Adipose tissue (tissue), 3 donors: Measurements from ENCODE around the gene LRP1. TPM values are rescaled to one million over a fixed set of nuclear protein-coding genes. Genes with fewer than 3 reads are reported as not detected.

Source experiments
- H3K27ac ChIP-seq: one replicate; pipeline ENCODE4 v1.5.1; 2013; ENCODE audit warnings: low read depth, low read length
- WGBS, 3 donors: extraction: QIAGEN DNeasy Blood & Tissue Kit; methylation state at CpG; one replicate each; pipeline ENCODE4 v1.1.7; 2013; 5-methylcytosine and 5-hydroxymethylcytosine counted together
- polyA plus RNA-seq, 3 donors: library from polyadenylated mRNA; stranded (reverse); fragments of 200-250 nt; gene quantifications; one replicate each; pipeline ENCODE4 v1.2.3, GENCODE V29; 2013
- donor health status: healthy with polysubstance abuse.
- donor health status: Bipolar disorder and iron deficiency.
- donor health status: healthy.

The LRP1 gene
- polyA plus RNA-seq, 3 donors = 28.1 to 414 (median 116) TPM

DNA sequence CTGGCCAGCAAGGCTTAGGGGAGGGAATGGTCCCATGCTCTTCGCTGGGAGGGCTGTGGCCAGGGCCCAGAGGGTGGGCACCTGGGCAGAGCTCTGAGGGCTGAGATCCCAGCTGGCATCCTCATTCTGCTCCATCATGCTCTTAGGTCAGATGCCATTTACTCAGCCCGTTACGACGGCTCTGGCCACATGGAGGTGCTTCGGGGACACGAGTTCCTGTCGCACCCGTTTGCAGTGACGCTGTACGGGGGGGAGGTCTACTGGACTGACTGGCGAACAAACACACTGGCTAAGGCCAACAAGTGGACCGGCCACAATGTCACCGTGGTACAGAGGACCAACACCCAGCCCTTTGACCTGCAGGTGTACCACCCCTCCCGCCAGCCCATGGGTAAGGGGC is 49.9 kb downstream of the LRP1 start:
- WGBS, 3 donors = 82 to 86% (median 83%) methylated on average over 14 of the region's 14 CpGs
- no peak overlapping the region for H3K27ac ChIP-seq

DNA sequence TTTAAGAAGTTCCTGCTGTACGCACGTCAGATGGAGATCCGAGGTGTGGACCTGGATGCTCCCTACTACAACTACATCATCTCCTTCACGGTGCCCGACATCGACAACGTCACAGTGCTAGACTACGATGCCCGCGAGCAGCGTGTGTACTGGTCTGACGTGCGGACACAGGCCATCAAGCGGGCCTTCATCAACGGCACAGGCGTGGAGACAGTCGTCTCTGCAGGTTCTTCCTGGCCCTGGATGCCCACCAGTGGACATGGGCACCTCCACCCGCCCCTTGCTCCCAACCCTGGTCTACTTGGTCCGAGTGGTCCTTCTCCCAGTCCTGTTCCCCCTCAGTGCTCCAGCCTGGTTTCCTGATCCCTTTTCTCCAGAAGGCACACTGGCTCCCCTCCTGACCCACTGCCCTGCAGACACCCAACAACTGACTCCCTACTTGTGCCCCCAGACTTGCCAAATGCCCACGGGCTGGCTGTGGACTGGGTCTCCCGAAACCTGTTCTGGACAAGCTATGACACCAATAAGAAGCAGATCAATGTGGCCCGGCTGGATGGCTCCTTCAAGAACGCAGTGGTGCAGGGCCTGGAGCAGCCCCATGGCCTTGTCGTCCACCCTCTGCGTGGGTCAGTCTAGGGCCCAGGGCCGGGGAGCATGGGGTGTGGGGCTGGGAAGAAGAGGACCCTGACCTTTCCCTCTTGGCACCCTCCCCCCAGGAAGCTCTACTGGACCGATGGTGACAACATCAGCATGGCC is 51.2 kb downstream of the LRP1 start:
- no peak overlapping the region for H3K27ac ChIP-seq
- 87 to 94% (median 90%) methylated on average over 27 of the region's 27 CpGs for WGBS, 3 donors

DNA sequence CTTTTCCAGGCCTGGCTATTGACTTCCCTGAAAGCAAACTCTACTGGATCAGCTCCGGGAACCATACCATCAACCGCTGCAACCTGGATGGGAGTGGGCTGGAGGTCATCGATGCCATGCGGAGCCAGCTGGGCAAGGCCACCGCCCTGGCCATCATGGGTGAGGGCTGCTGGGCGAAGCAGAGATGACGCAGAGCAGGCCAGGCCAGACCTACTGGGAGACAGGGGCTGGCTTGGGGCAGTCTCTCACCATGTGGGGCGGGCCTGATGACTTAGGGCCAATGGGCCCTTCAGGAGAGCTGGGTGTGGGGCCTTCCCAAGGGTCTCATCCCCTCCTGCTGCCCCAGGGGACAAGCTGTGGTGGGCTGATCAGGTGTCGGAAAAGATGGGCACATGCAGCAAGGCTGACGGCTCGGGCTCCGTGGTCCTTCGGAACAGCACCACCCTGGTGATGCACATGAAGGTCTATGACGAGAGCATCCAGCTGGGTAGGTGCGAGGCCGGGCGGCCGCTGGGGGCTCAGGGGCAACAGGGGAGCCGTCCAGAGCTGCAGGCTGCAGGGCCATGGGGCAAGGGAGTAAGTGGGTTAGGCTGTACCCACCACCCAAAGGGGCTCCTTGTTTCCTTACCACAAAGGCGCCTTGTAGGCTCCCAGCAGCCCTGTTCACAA is 52.2 kb downstream of the LRP1 start:
- H3K27ac ChIP-seq = no peak overlapping the region
- 91 to 93% (median 91%) methylated on average over 20 of the region's 20 CpGs for WGBS, 3 donors

DNA sequence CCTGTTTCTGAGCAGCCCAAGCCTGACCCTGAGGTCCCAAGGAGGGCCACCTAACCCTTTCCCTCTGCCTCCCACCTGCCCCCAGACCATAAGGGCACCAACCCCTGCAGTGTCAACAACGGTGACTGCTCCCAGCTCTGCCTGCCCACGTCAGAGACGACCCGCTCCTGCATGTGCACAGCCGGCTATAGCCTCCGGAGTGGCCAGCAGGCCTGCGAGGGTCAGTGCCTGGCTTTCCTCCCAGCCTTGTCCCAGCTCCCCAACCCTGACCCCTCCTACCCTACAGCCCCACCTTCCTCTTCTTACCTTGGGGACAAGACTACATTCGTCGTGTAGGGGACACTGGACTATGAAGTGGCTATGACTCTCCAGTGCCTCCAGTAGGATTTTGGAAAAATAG is 52.8 kb downstream of the LRP1 start:
- H3K27ac ChIP-seq = no peak overlapping the region
- WGBS, 3 donors = 68 to 73% (median 73%) methylated on average over 9 of the region's 9 CpGs

DNA sequence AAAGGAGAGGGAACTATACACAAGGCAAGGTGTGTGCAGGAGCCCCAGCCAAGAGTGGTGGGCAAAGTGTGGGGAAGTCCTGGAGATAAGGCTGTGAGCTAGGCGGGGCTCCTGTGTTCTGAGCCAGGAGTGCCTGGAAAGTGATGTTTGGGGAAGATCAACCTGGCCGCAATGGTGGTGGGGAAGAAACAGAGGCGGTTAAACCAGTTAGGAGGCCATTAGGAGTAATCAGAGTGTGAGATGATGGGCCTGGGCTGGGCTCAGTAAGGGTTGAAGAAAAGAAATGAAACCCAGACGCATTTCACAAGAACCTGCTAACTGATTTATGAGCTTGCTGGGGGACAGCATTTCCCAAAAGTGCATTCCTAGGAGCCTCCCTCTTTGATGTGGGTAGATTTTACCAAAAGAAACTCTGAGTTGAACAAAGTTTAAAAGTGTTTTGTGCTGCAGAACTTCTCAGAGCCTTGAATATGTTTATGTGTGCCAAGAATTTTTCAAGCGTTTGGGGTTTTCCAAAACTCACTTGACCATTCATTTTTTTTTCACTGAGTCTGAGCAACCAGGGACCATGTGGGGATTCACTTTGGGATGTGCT is 53.4 kb downstream of the LRP1 start:
- 59 to 73% (median 72%) methylated on average over 5 of the region's 5 CpGs for WGBS, 3 donors
- no peak overlapping the region for H3K27ac ChIP-seq

DNA sequence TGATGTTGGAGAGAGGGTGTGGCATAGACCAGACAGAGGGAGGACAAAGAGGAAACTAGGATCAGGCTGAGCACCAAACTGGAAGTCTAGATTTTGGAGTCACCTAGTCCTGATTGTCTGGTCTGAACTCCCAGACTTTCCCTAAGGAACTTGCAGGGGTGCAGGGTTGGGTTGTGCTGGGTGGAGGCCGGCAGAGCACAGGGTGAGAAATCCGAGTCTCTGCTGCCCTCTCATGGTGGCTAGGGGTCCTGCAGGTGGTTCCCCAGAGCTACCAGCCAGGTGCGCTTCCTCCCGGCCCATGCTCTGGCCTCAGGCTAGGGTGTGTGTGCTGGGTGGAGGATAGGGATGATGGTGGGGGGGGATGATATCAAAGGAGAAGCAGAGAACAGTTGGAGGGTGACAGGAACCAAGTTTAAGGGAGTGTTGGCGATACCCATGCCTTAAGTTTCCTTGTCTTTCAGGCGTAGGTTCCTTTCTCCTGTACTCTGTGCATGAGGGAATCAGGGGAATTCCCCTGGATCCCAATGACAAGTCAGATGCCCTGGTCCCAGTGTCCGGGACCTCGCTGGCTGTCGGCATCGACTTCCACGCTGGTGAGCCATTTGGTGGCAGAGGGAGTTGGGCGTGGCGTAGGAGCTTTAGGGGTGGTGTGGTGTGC is 54.8 kb downstream of the LRP1 start:
- WGBS, 3 donors = 56 to 64% (median 57%) methylated on average over 13 of the region's 13 CpGs
- H3K27ac ChIP-seq = no peak overlapping the region

DNA sequence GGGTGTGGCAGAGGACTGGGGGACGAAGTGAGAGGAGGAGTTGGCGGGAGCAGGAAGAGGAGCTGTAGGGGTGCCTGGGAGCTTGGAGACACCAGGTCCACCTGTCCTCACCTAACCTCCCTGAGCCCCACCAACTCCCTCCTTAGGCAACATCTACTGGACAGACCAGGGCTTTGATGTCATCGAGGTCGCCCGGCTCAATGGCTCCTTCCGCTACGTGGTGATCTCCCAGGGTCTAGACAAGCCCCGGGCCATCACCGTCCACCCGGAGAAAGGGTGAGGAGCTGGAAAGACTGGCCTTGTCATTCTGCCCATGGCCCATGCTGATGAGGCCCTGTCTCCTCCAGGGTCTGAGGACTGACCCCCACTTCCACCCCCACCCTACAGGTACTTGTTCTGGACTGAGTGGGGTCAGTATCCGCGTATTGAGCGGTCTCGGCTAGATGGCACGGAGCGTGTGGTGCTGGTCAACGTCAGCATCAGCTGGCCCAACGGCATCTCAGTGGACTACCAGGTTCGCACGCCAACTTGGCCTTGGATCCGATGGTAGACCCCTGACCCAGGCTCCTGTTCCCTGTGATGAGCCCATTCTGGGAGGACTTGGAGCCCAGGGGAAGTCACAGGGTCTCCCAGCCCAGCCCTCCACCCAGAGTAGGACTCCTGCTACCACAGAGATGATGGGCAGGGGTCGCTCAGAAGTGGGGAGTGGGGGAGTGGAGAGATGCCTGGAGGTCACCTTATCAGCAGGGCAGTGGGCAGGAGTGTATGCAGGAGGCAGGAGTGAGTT is 55.8 kb downstream of the LRP1 start:
- 91 to 93% (median 91%) methylated on average over 21 to 22 of the region's 22 CpGs for WGBS, 3 donors
- no peak overlapping the region for H3K27ac ChIP-seq

DNA sequence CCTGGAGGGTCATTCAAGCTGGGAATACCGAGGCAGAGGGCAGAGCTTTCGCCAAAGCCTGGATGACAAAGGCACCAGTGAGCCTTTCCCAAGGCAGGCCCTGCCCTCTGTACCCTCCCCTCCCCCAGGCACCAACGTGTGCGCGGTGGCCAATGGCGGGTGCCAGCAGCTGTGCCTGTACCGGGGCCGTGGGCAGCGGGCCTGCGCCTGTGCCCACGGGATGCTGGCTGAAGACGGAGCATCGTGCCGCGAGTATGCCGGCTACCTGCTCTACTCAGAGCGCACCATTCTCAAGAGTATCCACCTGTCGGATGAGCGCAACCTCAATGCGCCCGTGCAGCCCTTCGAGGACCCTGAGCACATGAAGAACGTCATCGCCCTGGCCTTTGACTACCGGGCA is 57.1 kb downstream of the LRP1 start:
- H3K27ac ChIP-seq = no peak overlapping the region
- 87 to 91% (median 89%) methylated on average over 25 of the region's 25 CpGs for WGBS, 3 donors

DNA sequence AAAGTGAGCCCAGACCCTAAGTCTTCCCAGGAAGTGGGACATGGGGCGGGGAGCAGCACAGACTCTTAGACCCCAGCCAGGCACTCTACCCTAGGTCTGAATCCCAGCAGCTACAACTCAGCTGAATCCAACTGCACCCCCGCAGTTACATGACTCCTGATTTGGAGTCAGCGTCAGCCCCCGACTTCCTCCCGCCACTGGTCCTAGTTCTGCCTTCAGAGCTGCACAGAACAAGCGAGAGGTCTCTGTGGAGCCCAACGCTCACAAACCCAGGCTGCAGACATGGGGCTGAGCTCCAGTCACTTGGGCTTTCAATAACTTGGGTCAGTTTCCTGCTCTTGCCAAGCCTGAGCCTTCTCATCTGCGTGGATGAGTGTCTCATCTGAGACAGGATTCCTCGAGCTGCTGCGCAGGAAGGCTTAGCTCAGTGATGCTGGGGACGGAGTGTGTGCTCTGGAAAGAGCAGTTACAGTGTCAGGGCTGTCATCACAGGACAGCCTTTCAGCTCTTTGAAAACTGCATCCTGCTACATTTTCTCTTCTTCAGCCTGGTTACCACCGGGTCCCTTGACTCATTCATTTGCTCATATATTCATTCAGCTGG is 57.7 kb downstream of the LRP1 start:
- WGBS, 3 donors = 81 to 88% (median 85%) methylated on average over 12 of the region's 12 CpGs
- no peak overlapping the region for H3K27ac ChIP-seq

DNA sequence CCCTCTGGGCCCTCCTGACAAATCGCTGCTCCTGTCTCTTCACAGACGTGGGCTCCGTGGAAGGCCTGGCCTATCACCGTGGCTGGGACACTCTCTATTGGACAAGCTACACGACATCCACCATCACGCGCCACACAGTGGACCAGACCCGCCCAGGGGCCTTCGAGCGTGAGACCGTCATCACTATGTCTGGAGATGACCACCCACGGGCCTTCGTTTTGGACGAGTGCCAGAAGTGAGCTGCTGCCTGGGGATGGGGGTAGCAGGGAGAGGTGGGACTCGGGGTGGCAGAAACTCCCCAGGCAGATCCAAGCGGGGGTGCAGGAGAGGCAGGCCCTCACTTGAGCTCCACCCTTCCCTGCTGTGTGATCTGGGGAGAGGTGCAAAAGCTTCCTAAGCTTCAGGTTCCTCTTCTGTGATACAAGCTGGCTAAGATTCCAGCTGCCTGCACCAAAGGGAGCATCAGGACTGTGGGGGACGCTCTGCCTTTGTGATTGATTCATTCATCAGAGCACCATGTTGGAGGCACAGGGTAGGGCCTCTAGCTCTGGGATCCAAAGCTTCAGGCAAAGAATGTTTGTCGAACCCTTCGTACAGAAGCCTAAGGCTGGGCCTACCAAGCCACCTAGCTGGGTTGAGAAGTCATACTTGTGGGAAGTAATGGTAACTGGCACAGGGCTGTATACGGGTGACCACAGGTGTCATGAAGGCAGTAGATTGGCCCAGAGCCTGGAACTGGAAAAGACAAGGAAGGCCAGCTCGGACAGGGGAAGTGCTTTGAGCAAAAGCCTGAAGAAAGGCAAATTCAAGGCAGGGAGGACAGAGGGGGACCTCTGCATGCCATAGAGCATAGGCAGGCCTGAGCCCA is 59.2 kb downstream of the LRP1 start:
- WGBS, 3 donors = 69 to 74% (median 73%) methylated on average over 21 of the region's 21 CpGs
- no peak overlapping the region for H3K27ac ChIP-seq

DNA sequence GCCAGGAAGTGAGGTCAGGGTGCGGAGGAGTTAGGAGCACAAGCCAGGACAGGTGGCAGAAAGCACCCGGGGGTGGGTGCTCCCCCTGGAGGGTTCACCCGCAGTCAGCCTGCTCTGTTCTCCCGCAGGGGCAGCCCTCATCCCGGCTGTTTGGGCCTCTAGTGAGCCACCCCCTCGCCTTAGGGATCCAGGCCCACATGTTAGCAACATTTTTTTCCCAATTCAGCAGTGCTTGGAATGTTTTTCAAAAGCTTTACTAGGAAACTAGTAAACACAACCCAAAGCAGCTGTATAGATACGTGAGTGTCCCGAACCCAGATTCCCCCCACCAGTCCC is 59.8 kb downstream of the LRP1 start:
- WGBS, 3 donors = 76 to 91% (median 78%) methylated on average over 7 to 8 of the region's 8 CpGs

DNA sequence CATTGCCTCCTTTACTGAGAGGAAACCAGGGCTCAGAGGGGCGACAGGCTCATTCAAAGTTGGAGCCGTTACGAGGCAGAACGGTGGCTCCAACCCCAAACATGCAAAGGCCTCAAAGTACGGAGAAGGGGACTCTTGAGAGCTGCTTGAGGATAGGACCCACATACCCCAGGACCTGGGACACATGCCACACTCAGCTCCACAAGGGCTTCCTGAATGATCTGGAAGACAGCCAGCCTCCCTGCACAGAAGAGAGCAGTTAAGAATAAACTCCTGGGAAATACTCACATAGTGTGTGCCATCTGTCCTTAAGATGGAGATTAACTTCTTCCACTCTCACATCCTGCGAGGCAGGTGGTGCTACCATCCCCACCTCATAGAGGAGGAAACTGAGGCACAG is 61.8 kb downstream of the LRP1 start:
- no peak overlapping the region for H3K27ac ChIP-seq
- 48 to 89% (median 51%) methylated on average over 6 of the region's 6 CpGs for WGBS, 3 donors

More for the DNA sequence above, 59.8 kb downstream of the LRP1 start:
- no peak overlapping the region for H3K27ac ChIP-seq

DNA sequence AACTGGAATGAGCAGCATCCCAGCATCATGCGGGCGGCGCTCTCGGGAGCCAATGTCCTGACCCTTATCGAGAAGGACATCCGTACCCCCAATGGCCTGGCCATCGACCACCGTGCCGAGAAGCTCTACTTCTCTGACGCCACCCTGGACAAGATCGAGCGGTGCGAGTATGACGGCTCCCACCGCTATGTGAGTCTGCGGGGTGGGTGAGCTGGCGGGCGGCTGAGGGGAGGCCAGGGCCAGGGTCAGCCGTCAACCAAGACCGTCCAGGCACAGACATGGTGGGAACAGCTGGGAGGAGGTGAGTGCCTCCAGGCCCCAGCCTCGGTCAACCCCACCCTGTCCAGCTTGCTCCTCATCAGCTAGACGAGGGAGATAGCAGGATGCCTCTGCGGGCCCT is 62.5 kb downstream of the LRP1 start:
- 94 to 97% (median 95%) methylated on average over 23 of the region's 23 CpGs for WGBS, 3 donors
- no peak overlapping the region for H3K27ac ChIP-seq

DNA sequence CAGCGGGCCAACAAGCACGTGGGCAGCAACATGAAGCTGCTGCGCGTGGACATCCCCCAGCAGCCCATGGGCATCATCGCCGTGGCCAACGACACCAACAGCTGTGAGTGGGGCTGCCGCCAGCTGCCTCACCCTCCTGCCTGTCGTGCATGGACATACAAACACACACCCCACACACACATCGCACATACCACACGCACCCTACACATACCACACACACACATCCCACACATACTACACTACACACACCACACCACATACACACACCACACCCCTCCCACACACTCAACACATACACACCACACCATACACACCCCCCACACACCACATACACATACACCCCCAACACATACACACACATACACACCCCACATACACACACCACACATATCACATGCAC is 63.1 kb downstream of the LRP1 start:
- WGBS, 3 donors = 85 to 93% (median 89%) methylated on average over 11 of the region's 11 CpGs
- H3K27ac ChIP-seq = no peak overlapping the region

DNA sequence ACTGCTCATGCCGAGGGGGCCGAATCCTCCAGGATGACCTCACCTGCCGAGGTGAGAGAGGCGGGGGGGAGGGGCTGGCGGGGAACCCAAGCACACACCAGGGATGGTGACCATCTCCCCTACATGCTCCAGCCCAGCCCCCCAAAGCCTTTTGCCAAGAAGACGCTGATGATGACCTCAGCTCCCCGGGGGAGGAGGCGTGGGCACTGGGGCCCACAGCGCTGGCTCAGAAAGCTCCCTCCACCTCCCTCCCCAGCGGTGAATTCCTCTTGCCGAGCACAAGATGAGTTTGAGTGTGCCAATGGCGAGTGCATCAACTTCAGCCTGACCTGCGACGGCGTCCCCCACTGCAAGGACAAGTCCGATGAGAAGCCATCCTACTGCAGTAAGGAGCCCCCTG is 64.6 kb downstream of the LRP1 start:
- H3K27ac ChIP-seq = no peak overlapping the region
- 68 to 87% (median 78%) methylated on average over 16 of the region's 16 CpGs for WGBS, 3 donors

DNA sequence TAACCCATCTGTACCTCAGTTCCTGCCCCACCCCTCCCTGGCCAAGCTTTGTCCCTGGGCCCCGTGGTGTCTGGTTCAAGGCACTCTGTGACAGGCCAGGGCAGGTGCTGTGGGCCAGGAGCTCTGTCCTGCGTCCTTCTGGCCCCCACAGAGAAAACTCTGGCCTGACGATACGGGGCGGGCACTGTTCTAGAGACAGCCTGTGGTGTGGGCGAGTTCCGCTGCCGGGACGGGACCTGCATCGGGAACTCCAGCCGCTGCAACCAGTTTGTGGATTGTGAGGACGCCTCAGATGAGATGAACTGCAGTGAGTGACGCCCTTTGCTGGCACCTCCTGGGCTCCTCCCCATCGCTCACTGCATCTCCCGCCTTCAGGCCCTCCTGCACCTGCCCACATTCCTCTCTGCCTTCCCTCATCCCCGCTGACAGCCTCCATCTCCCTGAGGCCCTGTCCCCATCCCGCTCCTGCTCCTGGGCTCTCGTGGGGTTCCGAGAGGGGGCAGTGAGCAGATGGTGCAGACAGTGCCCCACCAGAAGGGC is 65.5 kb downstream of the LRP1 start:
- 84 to 88% (median 87%) methylated on average over 19 of the region's 19 CpGs for WGBS, 3 donors
- no peak overlapping the region for H3K27ac ChIP-seq

DNA sequence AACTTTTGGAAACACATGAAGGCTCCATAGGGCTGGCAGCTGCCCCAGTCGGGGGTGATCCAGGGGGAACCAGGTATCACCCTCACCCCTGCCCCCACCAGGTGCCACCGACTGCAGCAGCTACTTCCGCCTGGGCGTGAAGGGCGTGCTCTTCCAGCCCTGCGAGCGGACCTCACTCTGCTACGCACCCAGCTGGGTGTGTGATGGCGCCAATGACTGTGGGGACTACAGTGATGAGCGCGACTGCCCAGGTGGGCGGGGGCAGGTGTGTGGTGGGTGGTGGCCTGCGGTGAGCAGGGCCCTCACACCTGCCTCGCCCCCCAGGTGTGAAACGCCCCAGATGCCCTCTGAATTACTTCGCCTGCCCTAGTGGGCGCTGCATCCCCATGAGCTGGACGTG is 66.0 kb downstream of the LRP1 start:
- WGBS, 3 donors = 90 to 92% (median 91%) methylated on average over 18 of the region's 18 CpGs
- H3K27ac ChIP-seq = no peak overlapping the region
